ENCODE measurements around the gene L1CAM. TPM values are rescaled to one million over a fixed set of nuclear protein-coding genes. Genes with fewer than 3 reads are reported as not detected.

Gene L1CAM
- total RNA-seq, 1 donor from 2014 or later: 137 TPM

- no peak for TF ChIP-seq CTCF (conservative IDR thresholded peaks at IDR 0.05)
- H3K36me3 Mint-ChIP-seq (ENCODE audit: low read depth): no peaks in the 10 kb centered on the region
- H3K4me1 Mint-ChIP-seq: peaks cover 18% of the 10 kb centered on the region
These were observed 40.1 kb downstream of the L1CAM start for GRCh38 chrX:153845842-153846241.

GRCh38 chrX:153845195-153845594, 40.8 kb downstream of the L1CAM start:
- H3K4me3 Mint-ChIP-seq: no peak overlapping the region
- peaks cover 8% of the 10 kb centered on the region for H3K27me3 Mint-ChIP-seq (ENCODE audit: low read depth)
- H3K36me3 Mint-ChIP-seq (ENCODE audit: low read depth): no peaks in the 10 kb centered on the region
- no peak overlapping the region for H3K27ac Mint-ChIP-seq (ENCODE audit: unreplicated experiment)
- no peak for DNase-seq (ENCODE audit: low read depth, low spot score)
- no peaks in the 10 kb centered on the region for H3K9me3 Mint-ChIP-seq
- no peak for TF ChIP-seq CTCF (conservative IDR thresholded peaks at IDR 0.05)
- H3K4me1 Mint-ChIP-seq: peaks cover 18% of the 10 kb centered on the region

More at GRCh38 chrX:153845842-153846241, 40.1 kb downstream of the L1CAM start:
- no peak overlapping the region for H3K27ac Mint-ChIP-seq (ENCODE audit: unreplicated experiment)
- no peaks in the 10 kb centered on the region for H3K9me3 Mint-ChIP-seq
- no peak for DNase-seq (ENCODE audit: low read depth, low spot score)
- peaks cover 8% of the 10 kb centered on the region for H3K27me3 Mint-ChIP-seq (ENCODE audit: low read depth)
- no peak overlapping the region for H3K4me3 Mint-ChIP-seq

- H3K27me3 Mint-ChIP-seq (ENCODE audit: low read depth): peaks cover 8% of the 10 kb centered on the region
- no peaks in the 10 kb centered on the region for H3K9me3 Mint-ChIP-seq
- H3K36me3 Mint-ChIP-seq (ENCODE audit: low read depth): no peaks in the 10 kb centered on the region
- H3K4me3 Mint-ChIP-seq: no peak overlapping the region
- peaks cover 17% of the 10 kb centered on the region for H3K4me1 Mint-ChIP-seq
- DNase-seq (ENCODE audit: low read depth, low spot score): no peak
- TF ChIP-seq CTCF (conservative IDR thresholded peaks at IDR 0.05): no peak
- no peak overlapping the region for H3K27ac Mint-ChIP-seq (ENCODE audit: unreplicated experiment)
These were observed 41.4 kb downstream of the L1CAM start for GRCh38 chrX:153844509-153845082.

GRCh38 chrX:153836921-153837320, 49.1 kb downstream of the L1CAM start:
- peaks cover 2% of the 10 kb centered on the region for H3K9me3 Mint-ChIP-seq
- no peak for TF ChIP-seq CTCF (conservative IDR thresholded peaks at IDR 0.05)
- H3K27me3 Mint-ChIP-seq (ENCODE audit: low read depth): no peaks in the 10 kb centered on the region
- no peak for DNase-seq (ENCODE audit: low read depth, low spot score)
- H3K4me1 Mint-ChIP-seq: no peaks in the 10 kb centered on the region
- H3K36me3 Mint-ChIP-seq (ENCODE audit: low read depth): no peaks in the 10 kb centered on the region
- H3K27ac Mint-ChIP-seq (ENCODE audit: unreplicated experiment): no peak overlapping the region
- no peak overlapping the region for H3K4me3 Mint-ChIP-seq

- DNase-seq (ENCODE audit: low read depth, low spot score): no peak
- peaks cover 2% of the 10 kb centered on the region for H3K9me3 Mint-ChIP-seq
- no peak overlapping the region for H3K27ac Mint-ChIP-seq (ENCODE audit: unreplicated experiment)
- H3K36me3 Mint-ChIP-seq (ENCODE audit: low read depth): peaks cover under 1% of the 10 kb centered on the region
- H3K27me3 Mint-ChIP-seq (ENCODE audit: low read depth): no peaks in the 10 kb centered on the region
- TF ChIP-seq CTCF (conservative IDR thresholded peaks at IDR 0.05): no peak
- peak overlapping the region; percentile 58 for H3K4me3 Mint-ChIP-seq
- peaks cover 1% of the 10 kb centered on the region for H3K4me1 Mint-ChIP-seq
These were observed 53.2 kb downstream of the L1CAM start for GRCh38 chrX:153832728-153833127.
